Left ventricle myocardium inferior (tissue), 1 donor: Measurements from ENCODE around the gene KAZALD1. TPM values are rescaled to one million over a fixed set of nuclear protein-coding genes. Genes with fewer than 3 reads are reported as not detected.

Experiments used
- DNase-seq: peaks from one replicate; pipeline ENCODE4 v3.0.0-alpha.2; 2020
- H3K27ac ChIP-seq: fragments of 200-600 bp; replicated peaks from 2 replicates; pipeline ENCODE4 v1.8.0; 2021
- H3K27me3 ChIP-seq: fragments of 200-600 bp; 2 replicates; pipeline ENCODE4 v1.8.0; 2021; ENCODE audit warnings: low read depth
- H3K36me3 ChIP-seq: fragments of 200-600 bp; 2 replicates; pipeline ENCODE4 v1.8.0; 2021
- H3K4me1 ChIP-seq: fragments of 200-600 bp; 2 replicates; pipeline ENCODE4 v1.8.0; 2021
- H3K4me3 ChIP-seq: fragments of 200-600 bp; 2 replicates; pipeline ENCODE4 v1.8.0; 2021; ENCODE audit warnings: mild to moderate bottlenecking, moderate library complexity
- H3K9me3 ChIP-seq: fragments of 200-600 bp; replicated peaks from 2 replicates; pipeline ENCODE4 v1.8.0; 2021
- CTCF ChIP-seq: fragments of 200-600 bp; IDR thresholded peaks from 2 replicates; pipeline ENCODE4 v1.8.0; 2021; ENCODE audit warnings: antibody characterized with exemption, mild to moderate bottlenecking, borderline replicate concordance
- intact Hi-C: fragments of 100-400 bp; cut with micrococcal nuclease; formaldehyde crosslinking; loops from one replicate; pipeline ENCODE4 v1.11.0; 2022
- total RNA-seq: library from RNA; stranded (reverse); fragmentation: NEBNext Ultra II Directional; extraction: Animal tissue kit (Norgen Biotek cat#: 25700); gene quantifications from one replicate; pipeline ENCODE4 v1.2.1, GENCODE V29; 2021
- donor health status: DM: no; HTN: yes; CAD: no; lungs with severe emphysema.

Gene KAZALD1
- total RNA-seq, 1 donor from 2014 or later, result 5.1 TPM

DNA sequence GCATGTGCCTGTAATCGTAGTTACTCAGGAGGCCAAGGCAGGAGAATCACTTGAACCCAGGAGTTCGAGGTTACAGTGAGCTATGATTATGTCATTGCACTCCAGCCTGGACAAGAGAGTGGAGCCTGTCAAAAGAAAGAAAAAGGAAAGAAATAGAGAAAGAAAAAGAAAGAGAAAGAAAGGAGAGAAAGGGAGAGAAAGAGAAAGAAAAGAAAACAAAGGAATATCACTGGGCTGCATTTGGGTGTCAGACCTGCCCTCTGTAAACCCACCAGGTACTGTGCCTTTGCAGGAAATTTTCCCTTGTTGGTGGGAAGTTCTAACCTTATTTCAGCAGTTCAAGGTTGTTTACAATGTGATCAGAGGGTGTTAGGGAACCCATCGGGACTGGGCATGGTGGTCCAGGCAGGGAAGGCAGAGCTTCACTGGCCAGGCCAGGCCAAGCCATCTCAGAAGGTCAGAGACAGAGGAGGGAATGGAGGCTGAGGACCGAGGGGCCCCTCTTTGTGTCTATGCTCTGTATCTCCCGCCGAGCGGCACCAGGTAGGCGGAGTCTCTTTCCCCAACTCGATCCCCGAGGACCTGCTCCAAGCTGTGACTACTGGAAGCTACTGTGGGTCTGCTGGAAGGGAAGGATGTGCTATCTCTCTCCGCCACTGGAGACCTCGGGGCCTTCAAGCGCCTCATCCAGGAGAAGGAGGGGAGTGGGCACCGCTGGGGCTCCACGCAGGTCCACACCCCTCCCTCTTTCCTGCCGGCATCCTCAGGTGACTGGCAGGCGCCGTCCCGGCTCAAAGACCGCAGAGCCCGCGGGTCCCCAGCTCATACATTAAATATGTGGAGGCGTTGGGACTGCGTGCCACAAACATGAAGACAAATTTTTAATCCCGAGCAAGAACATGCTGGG, 15.2 kb upstream of the KAZALD1 start:
- DNase-seq, result no peak
- no peaks in the 10 kb centered on the region for H3K36me3 ChIP-seq
- H3K27ac ChIP-seq, result no peak overlapping the region
- intact Hi-C loops, result no loop called here
- H3K4me1 ChIP-seq, result peaks cover 33% of the 10 kb centered on the region
- H3K9me3 ChIP-seq, result no peaks in the 10 kb centered on the region
- TF ChIP-seq CTCF, result no peak
- peaks cover 68% of the 10 kb centered on the region for H3K27me3 ChIP-seq
- H3K4me3 ChIP-seq, result no peak overlapping the region

GRCh38 chr10:101047268-101047667, 14.5 kb upstream of the KAZALD1 start:
- intact Hi-C loops, result no loop called here
- no peak for DNase-seq
- H3K36me3 ChIP-seq, result no peaks in the 10 kb centered on the region

GRCh38 chr10:101047961-101048892, 13.6 kb upstream of the KAZALD1 start:
- TF ChIP-seq CTCF, result no peak
- no peak overlapping the region for H3K4me3 ChIP-seq
- no peaks in the 10 kb centered on the region for H3K36me3 ChIP-seq
- H3K4me1 ChIP-seq, result peaks cover 20% of the 10 kb centered on the region
- no peaks in the 10 kb centered on the region for H3K9me3 ChIP-seq
- no peak overlapping the region for H3K27ac ChIP-seq
- peaks cover 79% of the 10 kb centered on the region for H3K27me3 ChIP-seq
- intact Hi-C loops, result no loop called here
- DNase-seq, result no peak

More at GRCh38 chr10:101047268-101047667, 14.5 kb upstream of the KAZALD1 start:
- H3K4me1 ChIP-seq, result peaks cover 27% of the 10 kb centered on the region
- TF ChIP-seq CTCF, result no peak
- H3K9me3 ChIP-seq, result no peaks in the 10 kb centered on the region
- H3K4me3 ChIP-seq, result no peak overlapping the region
- H3K27me3 ChIP-seq, result peaks cover 73% of the 10 kb centered on the region
- no peak overlapping the region for H3K27ac ChIP-seq

GRCh38 chr10:101050208-101051069, 11.3 kb upstream of the KAZALD1 start:
- DNase-seq, result peak; percentile 49
- H3K9me3 ChIP-seq, result no peaks in the 10 kb centered on the region
- H3K27ac ChIP-seq, result no peak overlapping the region
- H3K36me3 ChIP-seq, result no peaks in the 10 kb centered on the region
- peaks cover 15% of the 10 kb centered on the region for H3K4me1 ChIP-seq
- peak; percentile 84 for TF ChIP-seq CTCF
- H3K27me3 ChIP-seq, result peaks cover 73% of the 10 kb centered on the region
- intact Hi-C loops, result no loop called here
- peak overlapping the region; percentile 30 for H3K4me3 ChIP-seq

DNA sequence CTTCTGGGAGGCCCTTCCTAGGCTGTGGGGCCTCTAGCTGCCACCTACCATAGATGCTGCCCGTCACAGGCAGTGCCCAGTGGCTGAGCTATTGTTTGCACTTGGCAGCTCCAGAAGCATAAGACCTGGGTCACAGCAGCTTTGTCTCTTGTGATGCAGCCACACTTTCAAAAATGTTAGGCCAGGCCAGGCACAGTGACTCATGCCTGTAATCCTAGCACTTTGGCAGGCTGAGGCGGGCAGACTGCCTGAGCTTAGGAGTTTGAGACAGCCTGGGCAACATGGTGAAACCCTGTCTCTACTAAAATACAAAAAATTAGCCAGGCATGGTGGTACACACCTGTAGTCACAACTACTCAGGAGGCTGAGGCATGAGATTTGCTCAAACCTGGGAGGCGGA, 9.5 kb upstream of the KAZALD1 start:
- no peak for TF ChIP-seq CTCF
- Histone ChIP-seq H3K9me3 (no peaks in the 10 kb centered on the region), H3K27ac (no peak overlapping the region), H3K27me3 (peaks cover 54% of the 10 kb centered on the region), H3K4me3 (no peak overlapping the region), H3K36me3 (no peaks in the 10 kb centered on the region), H3K4me1 (peaks cover 15% of the 10 kb centered on the region)
- DNase-seq, result no peak
- intact Hi-C loops, result no loop called here
